Measurements from ENCODE around the gene KIF15.

DNA sequence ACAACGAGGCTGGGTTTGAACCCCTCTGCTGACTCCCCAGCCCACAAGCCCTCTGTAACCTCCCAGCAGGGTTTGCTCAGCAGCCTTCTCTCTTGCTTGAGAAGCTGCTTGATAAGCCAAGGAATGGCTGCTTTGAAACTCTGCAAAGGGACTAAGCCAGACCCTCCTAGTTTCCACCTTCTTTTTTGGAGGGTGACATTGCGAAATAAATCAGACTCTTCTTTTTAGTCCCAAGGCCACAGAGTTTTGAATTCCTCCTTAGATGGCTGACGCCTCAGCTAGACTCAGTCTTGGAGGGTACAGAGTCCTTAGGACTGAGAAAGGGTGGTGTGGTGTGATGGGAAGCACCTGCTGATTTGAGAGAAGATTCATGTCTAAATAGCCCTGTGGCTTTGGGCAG is 114.0 kb downstream of the KIF15 start:
- TF ChIP-seq, protein P1, sequence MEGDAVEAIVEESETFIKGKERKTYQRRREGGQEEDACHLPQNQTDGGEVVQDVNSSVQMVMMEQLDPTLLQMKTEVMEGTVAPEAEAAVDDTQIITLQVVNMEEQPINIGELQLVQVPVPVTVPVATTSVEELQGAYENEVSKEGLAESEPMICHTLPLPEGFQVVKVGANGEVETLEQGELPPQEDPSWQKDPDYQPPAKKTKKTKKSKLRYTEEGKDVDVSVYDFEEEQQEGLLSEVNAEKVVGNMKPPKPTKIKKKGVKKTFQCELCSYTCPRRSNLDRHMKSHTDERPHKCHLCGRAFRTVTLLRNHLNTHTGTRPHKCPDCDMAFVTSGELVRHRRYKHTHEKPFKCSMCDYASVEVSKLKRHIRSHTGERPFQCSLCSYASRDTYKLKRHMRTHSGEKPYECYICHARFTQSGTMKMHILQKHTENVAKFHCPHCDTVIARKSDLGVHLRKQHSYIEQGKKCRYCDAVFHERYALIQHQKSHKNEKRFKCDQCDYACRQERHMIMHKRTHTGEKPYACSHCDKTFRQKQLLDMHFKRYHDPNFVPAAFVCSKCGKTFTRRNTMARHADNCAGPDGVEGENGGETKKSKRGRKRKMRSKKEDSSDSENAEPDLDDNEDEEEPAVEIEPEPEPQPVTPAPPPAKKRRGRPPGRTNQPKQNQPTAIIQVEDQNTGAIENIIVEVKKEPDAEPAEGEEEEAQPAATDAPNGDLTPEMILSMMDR (IDR thresholded peaks at IDR 0.05 in 8 of 11, conservative IDR thresholded peaks at IDR 0.05 in 3 of 11), result no peak
- TF ChIP-seq POLR2AphosphoS5 (IDR thresholded peaks at IDR 0.05), result no peak
